Daoy (cell line): ENCODE data around the gene LLGL1. TPM values are rescaled to one million over a fixed set of nuclear protein-coding genes. Genes with fewer than 3 reads are reported as not detected.

ENCODE experiments used
- DNase-seq: peaks from one replicate; pipeline ENCODE4 v3.0.0-alpha.2; 2015; ENCODE audit warnings: low read depth
- total RNA-seq: library from RNA; depleted of rRNA; stranded (reverse); fragments of >200 nt; shearing (Covaris generic); gene quantifications from 2 replicates; pipeline ENCODE4 v1.2.3, GENCODE V29; 2014; rRNA removed

LLGL1 gene
- total RNA-seq, result 22.6 and 24.3 TPM in 2 replicates

- DNase-seq, result peak; percentile 98
These were observed at the start of gene LLGL1 for GRCh38 chr17:18225121-18225641. Gene LLGL1, plus strand, starts transcription at chr17:18225635. Its CDS starts 48 bp downstream, at chr17:18225683.

GRCh38 chr17:18176176-18176575 is 49.3 kb upstream of the LLGL1 start:
- no peak for DNase-seq

- DNase-seq, result no peak
These were observed 48.3 kb upstream of the LLGL1 start for GRCh38 chr17:18177133-18177532.

- DNase-seq, result no peak
These were observed 47.7 kb upstream of the LLGL1 start for GRCh38 chr17:18177722-18178121.

- no peak for DNase-seq
These were observed 46.2 kb upstream of the LLGL1 start for GRCh38 chr17:18179196-18179595.

GRCh38 chr17:18179804-18180203 is 45.6 kb upstream of the LLGL1 start:
- no peak for DNase-seq

GRCh38 chr17:18181358-18181757 is 44.1 kb upstream of the LLGL1 start:
- peak; percentile 35 for DNase-seq

- DNase-seq, result no peak
These were observed 43.1 kb upstream of the LLGL1 start for GRCh38 chr17:18182110-18182977.

- DNase-seq, result peak; percentile 89
These were observed 42.5 kb upstream of the LLGL1 start for GRCh38 chr17:18182978-18183333.

- DNase-seq, result peak; percentile 100
These were observed 41.9 kb upstream of the LLGL1 start, which contains the start of gene ALKBH5 for GRCh38 chr17:18183334-18184142. Gene ALKBH5, plus strand, starts transcription at chr17:18183828. Its CDS starts 416 bp downstream, at chr17:18184244.

GRCh38 chr17:18184143-18185031 is 41.0 kb upstream of the LLGL1 start:
- DNase-seq, result peak; percentile 58

- DNase-seq, result peak; percentile 27
These were observed 40.0 kb upstream of the LLGL1 start for GRCh38 chr17:18185391-18185790.

- peak; percentile 29 for DNase-seq
These were observed 39.4 kb upstream of the LLGL1 start for GRCh38 chr17:18185832-18186626.

GRCh38 chr17:18186627-18186982 is 38.8 kb upstream of the LLGL1 start:
- no peak for DNase-seq

- DNase-seq, result no peak
These were observed 38.2 kb upstream of the LLGL1 start for GRCh38 chr17:18187226-18187625.

- DNase-seq, result peak; percentile 70
These were observed 37.3 kb upstream of the LLGL1 start for GRCh38 chr17:18187821-18188761.

GRCh38 chr17:18190628-18191235 is 34.7 kb upstream of the LLGL1 start:
- no peak for DNase-seq

- DNase-seq, result no peak
These were observed 34.2 kb upstream of the LLGL1 start for GRCh38 chr17:18191236-18191667.

GRCh38 chr17:18191967-18192366 is 33.5 kb upstream of the LLGL1 start:
- no peak for DNase-seq
